ENCODE data around the gene DNER. TPM values are rescaled to one million over a fixed set of nuclear protein-coding genes. Genes with fewer than 3 reads are reported as not detected.
A peak's percentile ranks its signal among the peaks of the same experiment; 100 is the strongest.

DNER gene
- total RNA-seq, 4 donors from 2014 or later, result 0.31 to 13.3 (median 6.3) TPM

- ATAC-seq, result peak; percentile 34
- no peaks in the 10 kb centered on the region for H3K9me3 ChIP-seq
- H3K27me3 ChIP-seq, result no peaks in the 10 kb centered on the region
- TF ChIP-seq POLR2AphosphoS5 (IDR thresholded peaks at IDR 0.05) (no peak), CTCF (IDR thresholded peaks at IDR 0.05) (no peak), EP300 (IDR thresholded peaks at IDR 0.05) (no peak), POLR2A (IDR thresholded peaks at IDR 0.05) (no peak)
- whole genome bisulfite sequencing, 2 donors (ENCODE audit: low coverage in 1 of 2), result 80 to 89% methylated on average over 3 of the region's 3 CpGs
- H3K4me3 ChIP-seq, result no peak overlapping the region
- H3K4me1 ChIP-seq, result no peaks in the 10 kb centered on the region
- no peaks in the 10 kb centered on the region for H3K36me3 ChIP-seq
- no peak overlapping the region for H3K27ac ChIP-seq
Measured at GRCh38 chr2:229348128-229348527, 366.2 kb downstream of the DNER start.

- Histone ChIP-seq H3K4me1 (no peaks in the 10 kb centered on the region), H3K27me3 (no peaks in the 10 kb centered on the region), H3K9me3 (no peaks in the 10 kb centered on the region), H3K27ac (no peak overlapping the region), H3K4me3 (no peak overlapping the region), H3K36me3 (no peaks in the 10 kb centered on the region)
- no peak for ATAC-seq
- TF ChIP-seq POLR2A (IDR thresholded peaks at IDR 0.05) (no peak), POLR2AphosphoS5 (IDR thresholded peaks at IDR 0.05) (no peak), EP300 (IDR thresholded peaks at IDR 0.05) (no peak), CTCF (IDR thresholded peaks at IDR 0.05) (no peak)
- WGBS, 2 donors (ENCODE audit: low coverage in 1 of 2), result 39% methylated on average over 4 of the region's 4 CpGs
Measured at GRCh38 chr2:229346816-229347540, 367.4 kb downstream of the DNER start.

- WGBS, 2 donors (ENCODE audit: low coverage in 1 of 2), result 86 to 87% methylated on average over 1 to 4 of the region's 4 CpGs
- Histone ChIP-seq H3K27me3 (no peaks in the 10 kb centered on the region), H3K4me1 (no peaks in the 10 kb centered on the region), H3K4me3 (no peak overlapping the region), H3K36me3 (no peaks in the 10 kb centered on the region), H3K9me3 (no peaks in the 10 kb centered on the region), H3K27ac (no peak overlapping the region)
- ATAC-seq, result no peak
- TF ChIP-seq POLR2AphosphoS5 (IDR thresholded peaks at IDR 0.05) (no peak), POLR2A (IDR thresholded peaks at IDR 0.05) (no peak), CTCF (IDR thresholded peaks at IDR 0.05) (no peak), EP300 (IDR thresholded peaks at IDR 0.05) (no peak)
Measured at GRCh38 chr2:229344955-229345354, 369.4 kb downstream of the DNER start.

GRCh38 chr2:229344151-229344551 is 370.2 kb downstream of the DNER start:
- H3K27ac ChIP-seq, result no peak overlapping the region
- H3K36me3 ChIP-seq, result no peaks in the 10 kb centered on the region
- no peaks in the 10 kb centered on the region for H3K4me1 ChIP-seq
- WGBS, 2 donors (ENCODE audit: low coverage in 1 of 2), result 55 to 76% methylated on average over 3 to 5 of the region's 6 CpGs
- no peak for TF ChIP-seq CTCF (IDR thresholded peaks at IDR 0.05)
- H3K27me3 ChIP-seq, result no peaks in the 10 kb centered on the region
- no peak for ATAC-seq
- H3K9me3 ChIP-seq, result no peaks in the 10 kb centered on the region
- H3K4me3 ChIP-seq, result no peak overlapping the region

- H3K9me3 ChIP-seq, result no peaks in the 10 kb centered on the region
- WGBS, 2 donors (ENCODE audit: low coverage in 1 of 2), result 92 to 93% methylated on average over 3 of the region's 3 CpGs
- no peak for TF ChIP-seq POLR2A (IDR thresholded peaks at IDR 0.05)
- no peak for TF ChIP-seq EP300 (IDR thresholded peaks at IDR 0.05)
- no peak for TF ChIP-seq POLR2AphosphoS5 (IDR thresholded peaks at IDR 0.05)
- no peak for TF ChIP-seq CTCF (IDR thresholded peaks at IDR 0.05)
- no peaks in the 10 kb centered on the region for H3K4me1 ChIP-seq
- H3K27me3 ChIP-seq, result no peaks in the 10 kb centered on the region
- no peak overlapping the region for H3K4me3 ChIP-seq
- no peak overlapping the region for H3K27ac ChIP-seq
- ATAC-seq, result no peak
- H3K36me3 ChIP-seq, result no peaks in the 10 kb centered on the region
Measured at GRCh38 chr2:229343661-229344060, 370.7 kb downstream of the DNER start.
